IMR-90 (cell line): ENCODE data around the gene KRT7. TPM values are rescaled to one million over a fixed set of nuclear protein-coding genes. Genes with fewer than 3 reads are reported as not detected.

Source experiments
- ATAC-seq: fragments of 200-7000 bp; cut with Tn5 transposase; 2 replicates; pipeline ENCODE4 v1.9.1; 2020; ENCODE audit warnings: low read depth, mild to moderate bottlenecking, moderate library complexity
- BruUV-seq: library from RNA; stranded (reverse); fragments of 400-500 nt; replicated peaks from 2 replicates; lab custom pipeline; 2021; lab: Mats Ljungman, UMichigan
- CTCF ChIA-PET: fragments of 300-600 bp; formaldehyde crosslinking; extraction: SDS; loops from one replicate; lab custom pipeline; 2021; ENCODE audit warnings: antibody characterized with exemption; lab: Yijun Ruan, JAX
- POLR2A ChIA-PET: fragments of 300-600 bp; sonication (Branson Sonifier 250); formaldehyde crosslinking; loops from one replicate; lab custom pipeline; 2022; ENCODE audit warnings: antibody characterized with exemption; ENCODE audit not compliant: unreplicated experiment; lab: Charles Lee
- DNase-seq: peaks from one replicate; pipeline ENCODE4 v3.0.0; 2013
- H2AFZ ChIP-seq: replicated peaks from 2 replicates; pipeline ENCODE3; 2013; ENCODE audit warnings: low read length, mild to moderate bottlenecking; ENCODE audit not compliant: poor library complexity
- H2AK5ac ChIP-seq: 2 replicates; pipeline ENCODE4 v1.6.1; 2013; ENCODE audit warnings: low read depth, low read length, inconsistent platforms
- H2AK9ac ChIP-seq: replicated peaks from 2 replicates; pipeline ENCODE3; 2013; ENCODE audit warnings: mild to moderate bottlenecking, low read depth, low read length, moderate library complexity; ENCODE audit not compliant: poor library complexity
- H2BK120ac ChIP-seq: 2 replicates; pipeline ENCODE4 v1.6.1; 2013; ENCODE audit warnings: low read depth, low read length, inconsistent platforms
- H2BK15ac ChIP-seq: 3 replicates; pipeline ENCODE4 v1.6.1; 2013; ENCODE audit warnings: low read depth, low read length, inconsistent platforms
- H2BK20ac ChIP-seq: 2 replicates; pipeline ENCODE4 v1.6.1; 2013; ENCODE audit warnings: low read depth, mild to moderate bottlenecking, inconsistent platforms, low read length, moderate library complexity
- H2BK5ac ChIP-seq: 2 replicates; pipeline ENCODE4 v1.6.1; 2013; ENCODE audit warnings: mild to moderate bottlenecking, low read depth, low read length, inconsistent platforms; ENCODE audit not compliant: poor library complexity, severe bottlenecking
- H3K14ac ChIP-seq: replicated peaks from 2 replicates; pipeline ENCODE4 v1.6.1; 2013; ENCODE audit warnings: low read depth, low read length, inconsistent platforms
- H3K18ac ChIP-seq: 2 replicates; pipeline ENCODE4 v1.6.1; 2013; ENCODE audit warnings: low read depth, low read length, control low read depth
- H3K23ac ChIP-seq: 2 replicates; pipeline ENCODE4 v1.6.1; 2013; ENCODE audit warnings: low read depth, low read length, inconsistent platforms
- H3K27ac ChIP-seq: 2 replicates; pipeline ENCODE4 v1.5.1; 2013; ENCODE audit warnings: mild to moderate bottlenecking, control low read depth, low read length; ENCODE audit not compliant: insufficient read depth
- H3K27me3 ChIP-seq: 2 replicates; pipeline ENCODE4 v1.6.1; 2013; ENCODE audit warnings: low read length; ENCODE audit not compliant: control insufficient read depth, insufficient read depth
- H3K36me3 ChIP-seq: 2 replicates; pipeline ENCODE4 v1.6.1; 2013; ENCODE audit warnings: low read length, mixed read lengths; ENCODE audit not compliant: control insufficient read depth, insufficient read depth
- H3K4ac ChIP-seq: 2 replicates; pipeline ENCODE4 v1.6.1; 2013; ENCODE audit warnings: low read depth, low read length, inconsistent platforms
- H3K4me1 ChIP-seq: 2 replicates; pipeline ENCODE4 v1.6.1; 2013; ENCODE audit warnings: low read length, mixed read lengths; ENCODE audit not compliant: control insufficient read depth, insufficient read depth
- H3K4me2 ChIP-seq: 2 replicates; pipeline ENCODE4 v1.6.1; 2013; ENCODE audit warnings: low read depth, mild to moderate bottlenecking, control low read depth, low read length, moderate library complexity
- H3K4me3 ChIP-seq: 2 replicates; pipeline ENCODE4 v1.5.1; 2013; ENCODE audit warnings: low read depth, mild to moderate bottlenecking, control low read depth, low read length, moderate library complexity; ENCODE audit not compliant: insufficient read depth
- H3K56ac ChIP-seq: 2 replicates; pipeline ENCODE4 v1.6.1; 2013; ENCODE audit warnings: low read length, inconsistent platforms; ENCODE audit not compliant: insufficient read depth; ENCODE audit errors: extremely low read depth
- H3K79me1 ChIP-seq, 2 experiments: 2 replicates each; pipeline ENCODE4 v1.6.1; 2013; ENCODE audit warnings: low read length in 2 of 2, inconsistent platforms in 1 of 2, low read depth in 1 of 2
- H3K9ac ChIP-seq: 2 replicates; pipeline ENCODE4 v1.6.1; 2013; ENCODE audit warnings: low read depth, low read length, control low read depth
- H3K9me1 ChIP-seq: 2 replicates; pipeline ENCODE4 v1.6.1; 2013; ENCODE audit warnings: low read length, inconsistent platforms; ENCODE audit not compliant: insufficient read depth
- H3K9me3 ChIP-seq: 2 replicates; pipeline ENCODE4 v1.6.1; 2013; ENCODE audit warnings: low read length; ENCODE audit not compliant: control insufficient read depth, insufficient read depth
- H4K20me1 ChIP-seq: 2 replicates; pipeline ENCODE4 v1.6.1; 2013; ENCODE audit warnings: low read length, inconsistent platforms; ENCODE audit not compliant: insufficient read depth
- H4K5ac ChIP-seq: 2 replicates; pipeline ENCODE4 v1.6.1; 2013; ENCODE audit warnings: mild to moderate bottlenecking, low read depth, low read length, control low read depth
- H4K8ac ChIP-seq, 2 experiments: 2 replicates each; pipeline ENCODE4 v1.6.1; 2013; ENCODE audit warnings: low read depth in 2 of 2, low read length in 2 of 2, control low read depth in 1 of 2, inconsistent platforms in 1 of 2
- H4K91ac ChIP-seq: 2 replicates; pipeline ENCODE4 v1.6.1; 2013; ENCODE audit warnings: low read depth, low read length, inconsistent platforms; ENCODE audit not compliant: insufficient read depth
- BHLHE40 ChIP-seq: fragments of 150-350 bp; IDR thresholded peaks from 2 replicates; pipeline ENCODE4 v1.6.1; 2016; ENCODE audit warnings: mild to moderate bottlenecking, low read depth, low read length
- CEBPB ChIP-seq: IDR thresholded peaks from 2 replicates; pipeline ENCODE4 v1.6.1; 2012; ENCODE audit warnings: low read depth, low read length, improper control_type of control experiment
- CHD1 ChIP-seq: IDR thresholded peaks from 2 replicates; pipeline ENCODE4 v1.6.1; 2012; ENCODE audit warnings: low read depth, low read length, improper control_type of control experiment
- CTCF ChIP-seq: conservative IDR thresholded peaks from 2 replicates; pipeline ENCODE4 v1.5.1; 2012; ENCODE audit warnings: mild to moderate bottlenecking, low read depth, low read length, improper control_type of control experiment
- FOS ChIP-seq: fragments of 150-350 bp; IDR thresholded peaks from 2 replicates; pipeline ENCODE4 v1.6.1; 2016; ENCODE audit warnings: low read depth, low read length
- MAFK ChIP-seq: IDR thresholded peaks from 2 replicates; pipeline ENCODE4 v1.6.1; 2012; ENCODE audit warnings: low read depth, low read length, improper control_type of control experiment
- MAZ ChIP-seq: IDR thresholded peaks from 2 replicates; pipeline ENCODE4 v1.6.1; 2012; ENCODE audit warnings: low read depth, mild to moderate bottlenecking, low read length, improper control_type of control experiment, moderate library complexity, borderline replicate concordance
- MXI1 ChIP-seq: IDR thresholded peaks from 2 replicates; pipeline ENCODE4 v1.6.1; 2012; ENCODE audit warnings: low read depth, mild to moderate bottlenecking, low read length, moderate library complexity, borderline replicate concordance
- NFE2L2 ChIP-seq: fragments of 150-350 bp; IDR thresholded peaks from 2 replicates; pipeline ENCODE4 v1.6.1; 2016; ENCODE audit warnings: low read depth, mild to moderate bottlenecking, low read length
- POLR2A ChIP-seq: IDR thresholded peaks from 2 replicates; pipeline ENCODE4 v1.6.1; 2012; ENCODE audit warnings: mild to moderate bottlenecking, low read depth, low read length
- RAD21 ChIP-seq: IDR thresholded peaks from 2 replicates; pipeline ENCODE4 v1.6.1; 2012; ENCODE audit warnings: low read length, improper control_type of control experiment
- RCOR1 ChIP-seq: IDR thresholded peaks from 2 replicates; pipeline ENCODE4 v1.6.1; 2012; ENCODE audit warnings: mild to moderate bottlenecking, low read length, improper control_type of control experiment; ENCODE audit not compliant: insufficient replicate concordance
- RFX5 ChIP-seq: IDR thresholded peaks from 2 replicates; pipeline ENCODE4 v1.8.0; 2012; ENCODE audit warnings: low read depth, mild to moderate bottlenecking, low read length, moderate library complexity
- SMC3 ChIP-seq: fragments of 150-350 bp; IDR thresholded peaks from 2 replicates; pipeline ENCODE4 v1.6.1; 2016; ENCODE audit warnings: low read depth, mild to moderate bottlenecking, antibody characterized with exemption, low read length, moderate library complexity
- USF2 ChIP-seq: fragments of 150-350 bp; IDR thresholded peaks from 2 replicates; pipeline ENCODE4 v1.6.1; 2017; ENCODE audit warnings: mild to moderate bottlenecking, antibody characterized with exemption, low read length, low read depth
- WGBS, 2 experiments: methylation state at CpG; one replicate each; pipeline versions ENCODE4 v1.1.5 to v1.1.7; 2013; ENCODE audit warnings: missing lambda C conversion rate in 2 of 2; ENCODE audit not compliant: insufficient read length in 1 of 2; ENCODE audit errors: extremely low coverage in 2 of 2; 5-methylcytosine and 5-hydroxymethylcytosine counted together
- dilution Hi-C: fragments of 300-500 bp; cut with HindIII; formaldehyde crosslinking; loops from one replicate; pipeline ENCODE4 v1.14.3; 2018; ENCODE audit warnings: low sequenced_read_pairs; ENCODE audit not compliant: unreplicated experiment
- in situ Hi-C: fragments of 300-500 bp; cut with MboI; formaldehyde crosslinking; loops from 3 replicates; pipeline ENCODE4 v1.14.3; 2019; ENCODE audit warnings: low sequenced_read_pairs, inconsistent platforms, mixed read lengths
- intact Hi-C: fragments of 100-400 bp; cut with micrococcal nuclease; formaldehyde crosslinking; loops from 2 replicates; pipeline ENCODE4 v1.10.0; 2022
- polyA plus RNA-seq, 3 experiments: library from polyadenylated mRNA; depleted of rRNA; stranded (reverse); fragments of >200 nt; gene quantifications; 2 replicates each; pipeline ENCODE4 v1.2.3, GENCODE V29; 2012; ENCODE audit warnings: low replicate concordance in 1 of 3
- total RNA-seq: library from RNA; depleted of rRNA; stranded (reverse); fragments of >200 nt; gene quantifications from 2 replicates; pipeline ENCODE4 v1.2.3, GENCODE V29; 2012
- TF ChIP-seq, protein P1 (sequence below): fragments of 150-350 bp; IDR thresholded peaks from 2 replicates; pipeline ENCODE4 v1.6.1; 2016; ENCODE audit warnings: low read depth, mild to moderate bottlenecking, low read length, moderate library complexity, borderline replicate concordance

Gene KRT7
- total and polyA plus RNA-seq, 2 of the 4 experiments (the other 2 are of a cell fraction), result 0.54 to 1.7 TPM

GRCh38 chr12:52201451-52201839 is 31.6 kb upstream of the KRT7 start:
- Histone ChIP-seq H4K20me1 (no peaks in the 10 kb centered on the region), H3K4ac (peak overlapping the region; percentile 98), H3K4me3 (no peak overlapping the region), H2BK5ac (no peak overlapping the region), H2BK20ac (peak overlapping the region; percentile 73), H2AK9ac (peak overlapping the region; percentile 17), H3K23ac (peak overlapping the region; percentile 66; the same call in 1 of the 2 replicates), H3K14ac (peak overlapping the region; percentile 85), H3K27ac (no peak overlapping the region), H2AFZ (no peak overlapping the region), H3K4me2 (no peak overlapping the region), H2AK5ac (peak overlapping the region; percentile 80), H3K9me3 (no peaks in the 10 kb centered on the region), H3K9me1 (peaks cover 21% of the 10 kb centered on the region), H3K4me1 (peaks cover 29% of the 10 kb centered on the region), H4K5ac (no peak overlapping the region; the same call in 1 of the 2 replicates), H3K27me3 (no peaks in the 10 kb centered on the region), H3K36me3 (no peaks in the 10 kb centered on the region), H2BK15ac (peak overlapping the region; percentile 92; the same call in 2 of the 3 replicates), H3K18ac (no peak overlapping the region), H4K91ac (peak overlapping the region; percentile 83), H3K56ac (no peak overlapping the region), H3K9ac (no peak overlapping the region), H2BK120ac (peak overlapping the region; percentile 84), H4K8ac (peak overlapping the region in 1 of 2 experiments; percentile 44; a peak in 1 of 4 replicates), H3K79me1 (peaks cover 0 to 4% of the 10 kb centered on the region in 2 experiments; a peak in 1 of 4 replicates)
- ChIA-PET POLR2A (no interaction called here), CTCF (interaction anchor here (1.1 to 1.4 kb wide), 2 partner anchors 13 to 58 kb away, joined by 4 to 6 read pairs; no protein-coding TSS in a partner anchor)
- TF ChIP-seq RAD21, result no peak
- TF ChIP-seq USF2, result no peak
- TF ChIP-seq CEBPB, result no peak
- no peak for TF ChIP-seq RFX5
- TF ChIP-seq BHLHE40, result no peak
- TF ChIP-seq CTCF, result no peak
- no peak for TF ChIP-seq NFE2L2
- no peak for TF ChIP-seq CHD1
- TF ChIP-seq FOS, result no peak
- TF ChIP-seq SMC3, result no peak
- TF ChIP-seq, protein P1, sequence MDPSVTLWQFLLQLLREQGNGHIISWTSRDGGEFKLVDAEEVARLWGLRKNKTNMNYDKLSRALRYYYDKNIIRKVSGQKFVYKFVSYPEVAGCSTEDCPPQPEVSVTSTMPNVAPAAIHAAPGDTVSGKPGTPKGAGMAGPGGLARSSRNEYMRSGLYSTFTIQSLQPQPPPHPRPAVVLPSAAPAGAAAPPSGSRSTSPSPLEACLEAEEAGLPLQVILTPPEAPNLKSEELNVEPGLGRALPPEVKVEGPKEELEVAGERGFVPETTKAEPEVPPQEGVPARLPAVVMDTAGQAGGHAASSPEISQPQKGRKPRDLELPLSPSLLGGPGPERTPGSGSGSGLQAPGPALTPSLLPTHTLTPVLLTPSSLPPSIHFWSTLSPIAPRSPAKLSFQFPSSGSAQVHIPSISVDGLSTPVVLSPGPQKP, result no peak
- TF ChIP-seq RCOR1, result no peak
- TF ChIP-seq MAFK, result no peak
- no peak for TF ChIP-seq MXI1
- TF ChIP-seq POLR2A, result no peak
- TF ChIP-seq MAZ, result no peak
- no TSS peak for BruUV-seq
- in situ Hi-C loops, result no loop called here
- dilution Hi-C loops, result no loop called here
- DNase-seq (no peak), ATAC-seq (no peak)
- WGBS, 2 experiments, result no CpG with 5 or more reads among the region's 3 CpGs
- intact Hi-C loops, result no loop called here
